ENCODE measurements around the gene KHDC4.

KHDC4 gene

DNA sequence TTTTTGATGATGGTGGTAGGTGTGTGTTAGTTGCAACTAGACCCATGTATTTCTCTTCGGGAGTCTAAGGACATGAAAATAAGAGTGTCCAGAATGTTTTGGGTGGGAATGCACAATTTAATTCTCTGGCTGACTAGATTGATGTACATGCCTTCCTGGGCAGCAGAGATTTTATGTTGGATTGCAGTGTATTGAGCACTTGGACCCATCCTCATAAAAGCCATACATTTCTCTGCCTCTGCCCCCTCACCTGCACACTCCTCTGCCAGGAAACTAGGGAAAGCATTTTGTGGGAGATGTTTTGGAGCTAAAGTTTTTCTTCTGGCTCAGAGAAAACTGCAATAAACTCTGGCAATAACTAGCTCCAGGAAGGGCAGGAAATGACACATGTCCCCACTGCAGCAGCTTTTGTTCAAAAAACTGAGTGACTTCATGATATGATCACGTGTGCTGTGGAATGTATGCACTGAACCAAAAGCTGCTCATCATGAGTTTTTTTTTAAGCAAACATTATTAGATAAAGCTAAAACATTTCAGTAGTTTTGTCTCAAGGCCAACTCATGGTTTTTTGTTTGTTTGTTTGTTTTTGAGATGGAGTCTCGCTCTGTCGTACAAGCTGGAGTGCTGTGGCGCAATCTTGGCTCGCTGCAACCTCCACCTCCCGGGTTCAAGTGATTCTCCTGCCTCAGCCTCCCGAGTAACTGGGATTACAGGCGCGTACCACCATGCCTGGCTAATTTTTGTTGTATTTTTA, 40.6 kb downstream of the KHDC4 start:
- TF ChIP-seq GLIS3 (CRISPR knock-in tag; IDR thresholded peaks at IDR 0.05) (no peak), ZNF8 (CRISPR knock-in tag; IDR thresholded peaks at IDR 0.05) (no peak), TOX (CRISPR knock-in tag; IDR thresholded peaks at IDR 0.05; ENCODE audit: borderline replicate concordance) (0 out of 2 replicates have a peak, but pooled peaks have one; percentile 9), CSDC2 (CRISPR knock-in tag; IDR thresholded peaks at IDR 0.05) (no peak)
- TF ChIP-seq, protein P1, sequence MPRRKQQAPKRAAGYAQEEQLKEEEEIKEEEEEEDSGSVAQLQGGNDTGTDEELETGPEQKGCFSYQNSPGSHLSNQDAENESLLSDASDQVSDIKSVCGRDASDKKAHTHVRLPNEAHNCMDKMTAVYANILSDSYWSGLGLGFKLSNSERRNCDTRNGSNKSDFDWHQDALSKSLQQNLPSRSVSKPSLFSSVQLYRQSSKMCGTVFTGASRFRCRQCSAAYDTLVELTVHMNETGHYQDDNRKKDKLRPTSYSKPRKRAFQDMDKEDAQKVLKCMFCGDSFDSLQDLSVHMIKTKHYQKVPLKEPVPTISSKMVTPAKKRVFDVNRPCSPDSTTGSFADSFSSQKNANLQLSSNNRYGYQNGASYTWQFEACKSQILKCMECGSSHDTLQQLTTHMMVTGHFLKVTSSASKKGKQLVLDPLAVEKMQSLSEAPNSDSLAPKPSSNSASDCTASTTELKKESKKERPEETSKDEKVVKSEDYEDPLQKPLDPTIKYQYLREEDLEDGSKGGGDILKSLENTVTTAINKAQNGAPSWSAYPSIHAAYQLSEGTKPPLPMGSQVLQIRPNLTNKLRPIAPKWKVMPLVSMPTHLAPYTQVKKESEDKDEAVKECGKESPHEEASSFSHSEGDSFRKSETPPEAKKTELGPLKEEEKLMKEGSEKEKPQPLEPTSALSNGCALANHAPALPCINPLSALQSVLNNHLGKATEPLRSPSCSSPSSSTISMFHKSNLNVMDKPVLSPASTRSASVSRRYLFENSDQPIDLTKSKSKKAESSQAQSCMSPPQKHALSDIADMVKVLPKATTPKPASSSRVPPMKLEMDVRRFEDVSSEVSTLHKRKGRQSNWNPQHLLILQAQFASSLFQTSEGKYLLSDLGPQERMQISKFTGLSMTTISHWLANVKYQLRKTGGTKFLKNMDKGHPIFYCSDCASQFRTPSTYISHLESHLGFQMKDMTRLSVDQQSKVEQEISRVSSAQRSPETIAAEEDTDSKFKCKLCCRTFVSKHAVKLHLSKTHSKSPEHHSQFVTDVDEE (CRISPR knock-in tag; IDR thresholded peaks at IDR 0.05), result no peak
- ATAC-seq, result peak; percentile 70

DNA sequence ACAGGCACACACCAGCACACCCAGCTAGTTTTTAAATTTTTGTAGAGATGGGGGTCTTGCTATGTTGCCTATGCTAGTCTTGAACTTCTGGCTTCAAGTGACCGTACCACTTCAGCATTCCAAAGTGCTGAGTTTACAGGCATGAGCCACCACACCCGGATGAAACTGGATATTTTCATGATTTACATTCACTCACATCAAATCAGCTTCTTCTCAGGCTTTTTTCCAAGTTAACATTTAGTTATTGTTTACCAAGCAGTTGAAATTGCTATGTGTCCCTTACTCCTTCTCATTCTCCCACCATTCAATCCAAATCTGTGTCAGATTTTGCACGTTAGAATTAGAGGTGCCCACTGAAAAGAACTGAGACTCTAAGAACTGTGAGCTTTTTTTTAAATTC, 41.4 kb downstream of the KHDC4 start:
- TF ChIP-seq ZC3H10 (CRISPR knock-in tag; IDR thresholded peaks at IDR 0.05) (peak; percentile 4; the same call in 1 of the 2 replicates), TOX (CRISPR knock-in tag; IDR thresholded peaks at IDR 0.05; ENCODE audit: borderline replicate concordance) (peak; percentile 67), RARB (CRISPR knock-in tag; IDR thresholded peaks at IDR 0.05) (0 out of 2 replicates have a peak, but pooled peaks have one; percentile 24), SNAI2 (CRISPR knock-in tag; IDR thresholded peaks at IDR 0.05) (no peak)
- TF ChIP-seq, protein P2, sequence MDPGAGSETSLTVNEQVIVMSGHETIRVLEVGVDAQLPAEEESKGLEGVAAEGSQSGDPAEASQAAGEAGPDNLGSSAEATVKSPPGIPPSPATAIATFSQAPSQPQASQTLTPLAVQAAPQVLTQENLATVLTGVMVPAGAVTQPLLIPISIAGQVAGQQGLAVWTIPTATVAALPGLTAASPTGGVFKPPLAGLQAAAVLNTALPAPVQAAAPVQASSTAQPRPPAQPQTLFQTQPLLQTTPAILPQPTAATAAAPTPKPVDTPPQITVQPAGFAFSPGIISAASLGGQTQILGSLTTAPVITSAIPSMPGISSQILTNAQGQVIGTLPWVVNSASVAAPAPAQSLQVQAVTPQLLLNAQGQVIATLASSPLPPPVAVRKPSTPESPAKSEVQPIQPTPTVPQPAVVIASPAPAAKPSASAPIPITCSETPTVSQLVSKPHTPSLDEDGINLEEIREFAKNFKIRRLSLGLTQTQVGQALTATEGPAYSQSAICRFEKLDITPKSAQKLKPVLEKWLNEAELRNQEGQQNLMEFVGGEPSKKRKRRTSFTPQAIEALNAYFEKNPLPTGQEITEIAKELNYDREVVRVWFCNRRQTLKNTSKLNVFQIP (CRISPR knock-in tag; IDR thresholded peaks at IDR 0.05; ENCODE audit: borderline replicate concordance, low read depth), result no peak
- peak; percentile 69 for ATAC-seq

DNA sequence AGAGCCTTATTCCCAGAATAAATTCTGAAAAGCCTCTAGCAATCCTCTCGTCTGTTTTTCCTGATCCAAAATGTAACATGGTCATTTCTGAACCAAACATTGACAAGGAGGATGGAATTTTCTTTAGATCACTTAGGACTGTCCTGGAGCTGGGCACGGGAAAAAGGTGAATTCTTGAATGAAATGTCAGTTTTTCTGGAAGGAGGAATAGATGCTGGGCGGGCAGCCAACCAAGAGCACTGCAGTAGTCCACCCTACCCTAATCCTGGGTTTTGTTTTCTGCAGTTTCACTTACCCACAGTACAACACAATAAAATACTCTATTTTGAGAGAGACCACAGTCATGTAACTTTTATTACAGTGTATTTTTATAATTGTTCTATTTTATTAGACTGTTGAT, 44.0 kb downstream of the KHDC4 start:
- no peak for TF ChIP-seq TCF4 (CRISPR knock-in tag; IDR thresholded peaks at IDR 0.05; ENCODE audit: borderline replicate concordance)
- TF ChIP-seq ESRRG (CRISPR knock-in tag; IDR thresholded peaks at IDR 0.05), result no peak
- TF ChIP-seq ARNTL (CRISPR knock-in tag; IDR thresholded peaks at IDR 0.05; ENCODE audit: borderline replicate concordance, low read depth), result no peak
- TF ChIP-seq SNAI2 (CRISPR knock-in tag; IDR thresholded peaks at IDR 0.05), result no peak
- TF ChIP-seq RARB (CRISPR knock-in tag; IDR thresholded peaks at IDR 0.05), result no peak
- TF ChIP-seq GLIS3 (CRISPR knock-in tag; IDR thresholded peaks at IDR 0.05), result no peak
- TF ChIP-seq ISL1 (CRISPR knock-in tag; IDR thresholded peaks at IDR 0.05), result no peak
- no peak for ATAC-seq

DNA sequence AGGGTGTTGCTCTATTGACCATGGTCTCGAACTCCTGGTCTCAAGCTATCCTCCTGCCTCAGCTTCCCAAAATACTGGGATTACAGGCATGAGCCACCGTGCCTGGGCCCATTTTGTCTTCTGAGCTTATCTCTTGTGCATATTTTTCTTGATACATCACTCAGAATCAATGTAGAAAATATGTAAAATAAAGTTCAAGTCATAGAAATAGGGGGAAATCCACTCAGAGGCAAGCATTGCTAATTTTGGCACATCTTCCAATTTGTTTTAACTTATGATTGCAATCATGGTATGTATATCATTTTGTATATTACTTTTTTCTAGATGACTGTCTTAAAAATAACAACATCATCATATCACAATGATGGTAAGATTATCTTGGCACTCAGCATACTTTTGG, 44.6 kb downstream of the KHDC4 start:
- no peak for ATAC-seq
- TF ChIP-seq ESRRG (CRISPR knock-in tag; IDR thresholded peaks at IDR 0.05), result no peak
- TF ChIP-seq, protein P3, sequence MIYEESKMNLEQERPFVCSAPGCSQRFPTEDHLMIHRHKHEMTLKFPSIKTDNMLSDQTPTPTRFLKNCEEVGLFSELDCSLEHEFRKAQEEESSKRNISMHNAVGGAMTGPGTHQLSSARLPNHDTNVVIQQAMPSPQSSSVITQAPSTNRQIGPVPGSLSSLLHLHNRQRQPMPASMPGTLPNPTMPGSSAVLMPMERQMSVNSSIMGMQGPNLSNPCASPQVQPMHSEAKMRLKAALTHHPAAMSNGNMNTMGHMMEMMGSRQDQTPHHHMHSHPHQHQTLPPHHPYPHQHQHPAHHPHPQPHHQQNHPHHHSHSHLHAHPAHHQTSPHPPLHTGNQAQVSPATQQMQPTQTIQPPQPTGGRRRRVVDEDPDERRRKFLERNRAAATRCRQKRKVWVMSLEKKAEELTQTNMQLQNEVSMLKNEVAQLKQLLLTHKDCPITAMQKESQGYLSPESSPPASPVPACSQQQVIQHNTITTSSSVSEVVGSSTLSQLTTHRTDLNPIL (CRISPR knock-in tag; IDR thresholded peaks at IDR 0.05; ENCODE audit: low read depth), result no peak
- no peak for TF ChIP-seq TOX (CRISPR knock-in tag; IDR thresholded peaks at IDR 0.05; ENCODE audit: borderline replicate concordance)
- no peak for TF ChIP-seq TCF4 (CRISPR knock-in tag; IDR thresholded peaks at IDR 0.05; ENCODE audit: borderline replicate concordance)
- TF ChIP-seq, protein P1 (CRISPR knock-in tag; IDR thresholded peaks at IDR 0.05), result no peak
- no peak for TF ChIP-seq ZFP30 (CRISPR knock-in tag; IDR thresholded peaks at IDR 0.05)
- TF ChIP-seq ZC3H10 (CRISPR knock-in tag; IDR thresholded peaks at IDR 0.05), result no peak
- no peak for TF ChIP-seq ZFP3 (CRISPR knock-in tag; IDR thresholded peaks at IDR 0.05)
- TF ChIP-seq ARNTL (CRISPR knock-in tag; IDR thresholded peaks at IDR 0.05; ENCODE audit: borderline replicate concordance, low read depth), result no peak
- TF ChIP-seq, protein P4, sequence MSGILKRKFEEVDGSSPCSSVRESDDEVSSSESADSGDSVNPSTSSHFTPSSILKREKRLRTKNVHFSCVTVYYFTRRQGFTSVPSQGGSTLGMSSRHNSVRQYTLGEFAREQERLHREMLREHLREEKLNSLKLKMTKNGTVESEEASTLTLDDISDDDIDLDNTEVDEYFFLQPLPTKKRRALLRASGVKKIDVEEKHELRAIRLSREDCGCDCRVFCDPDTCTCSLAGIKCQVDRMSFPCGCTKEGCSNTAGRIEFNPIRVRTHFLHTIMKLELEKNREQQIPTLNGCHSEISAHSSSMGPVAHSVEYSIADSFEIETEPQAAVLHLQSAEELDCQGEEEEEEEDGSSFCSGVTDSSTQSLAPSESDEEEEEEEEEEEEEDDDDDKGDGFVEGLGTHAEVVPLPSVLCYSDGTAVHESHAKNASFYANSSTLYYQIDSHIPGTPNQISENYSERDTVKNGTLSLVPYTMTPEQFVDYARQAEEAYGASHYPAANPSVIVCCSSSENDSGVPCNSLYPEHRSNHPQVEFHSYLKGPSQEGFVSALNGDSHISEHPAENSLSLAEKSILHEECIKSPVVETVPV (CRISPR knock-in tag; IDR thresholded peaks at IDR 0.05), result no peak
- no peak for TF ChIP-seq SNAI2 (CRISPR knock-in tag; IDR thresholded peaks at IDR 0.05)

Data from SK-N-SH treated with all-trans-retinoic acid at 6 μM for 48 hours (cell line).